ENCODE results near the gene TBX15.

- TF ChIP-seq, protein P1, sequence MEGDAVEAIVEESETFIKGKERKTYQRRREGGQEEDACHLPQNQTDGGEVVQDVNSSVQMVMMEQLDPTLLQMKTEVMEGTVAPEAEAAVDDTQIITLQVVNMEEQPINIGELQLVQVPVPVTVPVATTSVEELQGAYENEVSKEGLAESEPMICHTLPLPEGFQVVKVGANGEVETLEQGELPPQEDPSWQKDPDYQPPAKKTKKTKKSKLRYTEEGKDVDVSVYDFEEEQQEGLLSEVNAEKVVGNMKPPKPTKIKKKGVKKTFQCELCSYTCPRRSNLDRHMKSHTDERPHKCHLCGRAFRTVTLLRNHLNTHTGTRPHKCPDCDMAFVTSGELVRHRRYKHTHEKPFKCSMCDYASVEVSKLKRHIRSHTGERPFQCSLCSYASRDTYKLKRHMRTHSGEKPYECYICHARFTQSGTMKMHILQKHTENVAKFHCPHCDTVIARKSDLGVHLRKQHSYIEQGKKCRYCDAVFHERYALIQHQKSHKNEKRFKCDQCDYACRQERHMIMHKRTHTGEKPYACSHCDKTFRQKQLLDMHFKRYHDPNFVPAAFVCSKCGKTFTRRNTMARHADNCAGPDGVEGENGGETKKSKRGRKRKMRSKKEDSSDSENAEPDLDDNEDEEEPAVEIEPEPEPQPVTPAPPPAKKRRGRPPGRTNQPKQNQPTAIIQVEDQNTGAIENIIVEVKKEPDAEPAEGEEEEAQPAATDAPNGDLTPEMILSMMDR (IDR thresholded peaks at IDR 0.05) = no peak
- TF ChIP-seq EP300 (IDR thresholded peaks at IDR 0.05) (no peak), POLR2AphosphoS5 (IDR thresholded peaks at IDR 0.05) (no peak), POLR2A (IDR thresholded peaks at IDR 0.05) (no peak)
Observed at GRCh38 chr1:118958140-118958539, 30.0 kb downstream of the TBX15 start.

All from gastroesophageal sphincter (tissue), 3 donors.